SK-N-SH treated with all-trans-retinoic acid at 6 μM for 48 hours (cell line): Measurements from ENCODE around the gene TBCE.

ENCODE experiments used
- ATAC-seq: fragments of 200-7000 bp; cut with Tn5 transposase; 3 replicates; pipeline ENCODE4 v1.9.1; 2020; ENCODE audit warnings: mild to moderate bottlenecking, moderate library complexity
- BACH2 ChIP-seq: fragments of 250-450 bp; sonication (Bioruptor Pico); IDR thresholded peaks from 2 replicates; pipeline ENCODE4 v1.9.0; 2021; ENCODE audit warnings: mild to moderate bottlenecking, borderline replicate concordance
- CSDC2 ChIP-seq: fragments of 250-450 bp; sonication (Bioruptor Pico); IDR thresholded peaks from 2 replicates; pipeline ENCODE4 v1.5.0; 2020; ENCODE audit warnings: mild to moderate bottlenecking, moderate library complexity
- ESRRG ChIP-seq: fragments of 250-450 bp; sonication (Bioruptor Pico); IDR thresholded peaks from 2 replicates; pipeline ENCODE4 v1.6.1; 2021; ENCODE audit warnings: mild to moderate bottlenecking
- GLIS3 ChIP-seq: fragments of 250-450 bp; sonication (Bioruptor Pico); IDR thresholded peaks from 2 replicates; pipeline ENCODE4 v1.5.0; 2020; ENCODE audit warnings: mild to moderate bottlenecking, moderate library complexity
- ISL1 ChIP-seq: fragments of 250-450 bp; sonication (Bioruptor Pico); IDR thresholded peaks from 2 replicates; pipeline ENCODE4 v2.1.2; 2022; ENCODE audit warnings: mild to moderate bottlenecking, moderate library complexity
- OSR1 ChIP-seq: fragments of 250-450 bp; sonication (Bioruptor Pico); IDR thresholded peaks from 2 replicates; pipeline ENCODE4 v1.8.0; 2022; ENCODE audit warnings: moderate library complexity, mild to moderate bottlenecking, inconsistent platforms
- PPARA ChIP-seq: fragments of 250-450 bp; sonication (Bioruptor Pico); IDR thresholded peaks from 2 replicates; pipeline ENCODE4 v1.5.0; 2020; ENCODE audit warnings: mild to moderate bottlenecking, borderline replicate concordance
- RARB ChIP-seq: fragments of 250-450 bp; sonication (Bioruptor Pico); IDR thresholded peaks from 2 replicates; pipeline ENCODE4 v1.8.0; 2021; ENCODE audit warnings: mild to moderate bottlenecking, moderate library complexity
- SNAI2 ChIP-seq: fragments of 250-450 bp; sonication (Bioruptor Pico); IDR thresholded peaks from 2 replicates; pipeline ENCODE4 v1.5.0; 2020; ENCODE audit warnings: mild to moderate bottlenecking, moderate library complexity
- TOX ChIP-seq: fragments of 250-450 bp; sonication (Bioruptor Pico); IDR thresholded peaks from 2 replicates; pipeline ENCODE4 v1.8.0; 2021; ENCODE audit warnings: mild to moderate bottlenecking, moderate library complexity, borderline replicate concordance
- ZC3H10 ChIP-seq: fragments of 250-450 bp; sonication (Bioruptor Pico); IDR thresholded peaks from 2 replicates; pipeline ENCODE4 v1.5.1; 2021; ENCODE audit warnings: mild to moderate bottlenecking, moderate library complexity
- ZFP30 ChIP-seq: fragments of 450-650 bp; formaldehyde crosslinking; IDR thresholded peaks from 2 replicates; pipeline ENCODE4 v1.5.0; 2022; ENCODE audit warnings: mild to moderate bottlenecking, moderate library complexity
- ZNF565 ChIP-seq: fragments of 450-650 bp; formaldehyde crosslinking; conservative IDR thresholded peaks from 2 replicates; pipeline ENCODE4 v1.5.0; 2020; ENCODE audit warnings: low read depth, mild to moderate bottlenecking, moderate library complexity
- TF ChIP-seq, protein P1 (sequence below): fragments of 250-450 bp; sonication (Bioruptor Pico); IDR thresholded peaks from 2 replicates; pipeline ENCODE4 v1.5.1; 2020; ENCODE audit warnings: low read depth, mild to moderate bottlenecking, moderate library complexity
- TF ChIP-seq, protein P2 (sequence below): fragments of 250-450 bp; sonication (Bioruptor Pico); IDR thresholded peaks from 2 replicates; pipeline ENCODE4 v1.5.1; 2021; ENCODE audit warnings: mild to moderate bottlenecking, moderate library complexity
- TF ChIP-seq, protein P3 (sequence below): fragments of 250-450 bp; sonication (Bioruptor Pico); IDR thresholded peaks from 2 replicates; pipeline ENCODE4 v1.8.0; 2020; ENCODE audit warnings: mild to moderate bottlenecking, moderate library complexity, borderline replicate concordance
- TF ChIP-seq, protein P4 (sequence below): fragments of 250-450 bp; sonication (Bioruptor Pico); IDR thresholded peaks from 2 replicates; pipeline ENCODE4 v1.5.0; 2020; ENCODE audit warnings: mild to moderate bottlenecking, moderate library complexity

Gene TBCE

GRCh38 chr1:235409042-235409820 lies 42.0 kb downstream of the TBCE start (continued):
- TF ChIP-seq, protein P1, sequence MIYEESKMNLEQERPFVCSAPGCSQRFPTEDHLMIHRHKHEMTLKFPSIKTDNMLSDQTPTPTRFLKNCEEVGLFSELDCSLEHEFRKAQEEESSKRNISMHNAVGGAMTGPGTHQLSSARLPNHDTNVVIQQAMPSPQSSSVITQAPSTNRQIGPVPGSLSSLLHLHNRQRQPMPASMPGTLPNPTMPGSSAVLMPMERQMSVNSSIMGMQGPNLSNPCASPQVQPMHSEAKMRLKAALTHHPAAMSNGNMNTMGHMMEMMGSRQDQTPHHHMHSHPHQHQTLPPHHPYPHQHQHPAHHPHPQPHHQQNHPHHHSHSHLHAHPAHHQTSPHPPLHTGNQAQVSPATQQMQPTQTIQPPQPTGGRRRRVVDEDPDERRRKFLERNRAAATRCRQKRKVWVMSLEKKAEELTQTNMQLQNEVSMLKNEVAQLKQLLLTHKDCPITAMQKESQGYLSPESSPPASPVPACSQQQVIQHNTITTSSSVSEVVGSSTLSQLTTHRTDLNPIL = no peak
- TF ChIP-seq, protein P2, sequence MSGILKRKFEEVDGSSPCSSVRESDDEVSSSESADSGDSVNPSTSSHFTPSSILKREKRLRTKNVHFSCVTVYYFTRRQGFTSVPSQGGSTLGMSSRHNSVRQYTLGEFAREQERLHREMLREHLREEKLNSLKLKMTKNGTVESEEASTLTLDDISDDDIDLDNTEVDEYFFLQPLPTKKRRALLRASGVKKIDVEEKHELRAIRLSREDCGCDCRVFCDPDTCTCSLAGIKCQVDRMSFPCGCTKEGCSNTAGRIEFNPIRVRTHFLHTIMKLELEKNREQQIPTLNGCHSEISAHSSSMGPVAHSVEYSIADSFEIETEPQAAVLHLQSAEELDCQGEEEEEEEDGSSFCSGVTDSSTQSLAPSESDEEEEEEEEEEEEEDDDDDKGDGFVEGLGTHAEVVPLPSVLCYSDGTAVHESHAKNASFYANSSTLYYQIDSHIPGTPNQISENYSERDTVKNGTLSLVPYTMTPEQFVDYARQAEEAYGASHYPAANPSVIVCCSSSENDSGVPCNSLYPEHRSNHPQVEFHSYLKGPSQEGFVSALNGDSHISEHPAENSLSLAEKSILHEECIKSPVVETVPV (CRISPR knock-in tag) = no peak
- no peak for TF ChIP-seq ZC3H10 (CRISPR knock-in tag)
- TF ChIP-seq CSDC2 = no peak
- no peak for TF ChIP-seq SNAI2

GRCh38 chr1:235410467-235410866 lies 43.2 kb downstream of the TBCE start:
- no peak for ATAC-seq
- no peak for TF ChIP-seq BACH2 (CRISPR knock-in tag)
- TF ChIP-seq ZNF565 (CRISPR knock-in tag) = no peak
- TF ChIP-seq ISL1 (CRISPR knock-in tag) = no peak
- TF ChIP-seq, protein P3, sequence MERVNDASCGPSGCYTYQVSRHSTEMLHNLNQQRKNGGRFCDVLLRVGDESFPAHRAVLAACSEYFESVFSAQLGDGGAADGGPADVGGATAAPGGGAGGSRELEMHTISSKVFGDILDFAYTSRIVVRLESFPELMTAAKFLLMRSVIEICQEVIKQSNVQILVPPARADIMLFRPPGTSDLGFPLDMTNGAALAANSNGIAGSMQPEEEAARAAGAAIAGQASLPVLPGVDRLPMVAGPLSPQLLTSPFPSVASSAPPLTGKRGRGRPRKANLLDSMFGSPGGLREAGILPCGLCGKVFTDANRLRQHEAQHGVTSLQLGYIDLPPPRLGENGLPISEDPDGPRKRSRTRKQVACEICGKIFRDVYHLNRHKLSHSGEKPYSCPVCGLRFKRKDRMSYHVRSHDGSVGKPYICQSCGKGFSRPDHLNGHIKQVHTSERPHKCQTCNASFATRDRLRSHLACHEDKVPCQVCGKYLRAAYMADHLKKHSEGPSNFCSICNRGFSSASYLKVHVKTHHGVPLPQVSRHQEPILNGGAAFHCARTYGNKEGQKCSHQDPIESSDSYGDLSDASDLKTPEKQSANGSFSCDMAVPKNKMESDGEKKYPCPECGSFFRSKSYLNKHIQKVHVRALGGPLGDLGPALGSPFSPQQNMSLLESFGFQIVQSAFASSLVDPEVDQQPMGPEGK (CRISPR knock-in tag) = no peak
- TF ChIP-seq OSR1 = no peak
- TF ChIP-seq PPARA (CRISPR knock-in tag) = no peak
- no peak for TF ChIP-seq SNAI2
- no peak for TF ChIP-seq ZFP30 (CRISPR knock-in tag)
- no peak for TF ChIP-seq TOX (CRISPR knock-in tag)
- no peak for TF ChIP-seq CSDC2
- TF ChIP-seq, all 23 proteins: peak for 0

DNA sequence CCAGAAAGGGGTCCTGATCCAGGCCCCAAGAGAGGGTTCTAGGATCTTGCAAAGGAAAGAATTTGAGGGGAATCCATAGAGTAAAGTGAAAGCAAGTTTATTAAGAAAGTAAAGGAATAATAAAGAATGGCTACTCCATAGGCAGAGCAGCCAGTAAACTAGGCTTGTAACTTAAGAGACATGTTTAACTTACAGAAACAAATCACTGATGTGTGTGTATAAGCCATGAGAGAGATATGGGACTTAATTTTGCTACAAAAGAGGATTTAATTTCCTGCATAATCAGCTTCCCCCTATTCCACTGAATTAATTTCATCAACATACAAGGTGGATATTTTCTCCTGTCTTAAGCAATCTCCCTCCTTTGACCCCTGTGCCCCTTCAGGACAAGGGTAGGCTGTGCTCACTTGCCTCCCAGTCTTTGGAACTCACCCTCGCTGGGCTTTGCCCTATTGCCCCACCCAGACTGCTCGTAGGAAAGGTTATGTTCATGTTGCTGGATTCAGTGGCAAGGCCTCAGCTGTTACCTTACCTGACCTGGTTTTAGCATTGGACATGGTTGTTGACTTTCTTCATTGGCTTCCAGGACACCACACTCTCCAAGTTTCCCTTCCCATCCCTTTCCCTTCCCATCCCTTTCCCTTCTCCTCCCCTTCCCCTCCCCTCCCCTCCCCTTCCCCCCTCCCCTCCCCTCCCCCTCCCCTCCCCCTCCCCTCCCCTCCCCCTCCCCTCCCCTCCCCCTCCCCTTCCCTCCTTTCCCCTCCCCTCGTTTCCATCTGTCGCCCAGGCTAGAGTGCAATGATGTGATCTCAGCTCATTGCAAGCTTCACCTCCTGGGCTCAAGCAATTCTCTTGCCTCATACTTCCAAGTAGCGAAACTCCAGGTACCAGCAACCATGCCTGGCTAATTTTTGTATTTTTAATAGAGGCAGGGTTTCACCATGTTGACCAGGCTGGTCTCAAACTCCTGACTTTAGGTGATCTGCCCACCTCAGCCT lies 44.6 kb downstream of the TBCE start:
- peak; percentile 62 for ATAC-seq
- TF ChIP-seq GLIS3 (CRISPR knock-in tag) (no peak), ISL1 (CRISPR knock-in tag) (no peak), ZC3H10 (CRISPR knock-in tag) (no peak), RARB (CRISPR knock-in tag) (no peak), ZNF565 (CRISPR knock-in tag) (no peak), ZFP30 (CRISPR knock-in tag) (no peak), ESRRG (CRISPR knock-in tag) (no peak), TOX (CRISPR knock-in tag) (no peak), OSR1 (no peak)
- TF ChIP-seq, protein P4, sequence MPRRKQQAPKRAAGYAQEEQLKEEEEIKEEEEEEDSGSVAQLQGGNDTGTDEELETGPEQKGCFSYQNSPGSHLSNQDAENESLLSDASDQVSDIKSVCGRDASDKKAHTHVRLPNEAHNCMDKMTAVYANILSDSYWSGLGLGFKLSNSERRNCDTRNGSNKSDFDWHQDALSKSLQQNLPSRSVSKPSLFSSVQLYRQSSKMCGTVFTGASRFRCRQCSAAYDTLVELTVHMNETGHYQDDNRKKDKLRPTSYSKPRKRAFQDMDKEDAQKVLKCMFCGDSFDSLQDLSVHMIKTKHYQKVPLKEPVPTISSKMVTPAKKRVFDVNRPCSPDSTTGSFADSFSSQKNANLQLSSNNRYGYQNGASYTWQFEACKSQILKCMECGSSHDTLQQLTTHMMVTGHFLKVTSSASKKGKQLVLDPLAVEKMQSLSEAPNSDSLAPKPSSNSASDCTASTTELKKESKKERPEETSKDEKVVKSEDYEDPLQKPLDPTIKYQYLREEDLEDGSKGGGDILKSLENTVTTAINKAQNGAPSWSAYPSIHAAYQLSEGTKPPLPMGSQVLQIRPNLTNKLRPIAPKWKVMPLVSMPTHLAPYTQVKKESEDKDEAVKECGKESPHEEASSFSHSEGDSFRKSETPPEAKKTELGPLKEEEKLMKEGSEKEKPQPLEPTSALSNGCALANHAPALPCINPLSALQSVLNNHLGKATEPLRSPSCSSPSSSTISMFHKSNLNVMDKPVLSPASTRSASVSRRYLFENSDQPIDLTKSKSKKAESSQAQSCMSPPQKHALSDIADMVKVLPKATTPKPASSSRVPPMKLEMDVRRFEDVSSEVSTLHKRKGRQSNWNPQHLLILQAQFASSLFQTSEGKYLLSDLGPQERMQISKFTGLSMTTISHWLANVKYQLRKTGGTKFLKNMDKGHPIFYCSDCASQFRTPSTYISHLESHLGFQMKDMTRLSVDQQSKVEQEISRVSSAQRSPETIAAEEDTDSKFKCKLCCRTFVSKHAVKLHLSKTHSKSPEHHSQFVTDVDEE (CRISPR knock-in tag) = no peak
- TF ChIP-seq, all 23 proteins: peak for 0
